Frontal cortex (tissue), 4 donors: ENCODE measurements around the gene RNF114. TPM values are rescaled to one million over a fixed set of nuclear protein-coding genes. Genes with fewer than 3 reads are reported as not detected.

Source experiments
- DNase-seq, 2 donors: peaks; one replicate each; pipeline ENCODE4 v3.0.0; 2012; ENCODE audit warnings: low spot score in 2 of 2
- FAIRE-seq: peaks from 2 replicates; lab custom pipeline; 2012; peaks lifted over from hg19 to GRCh38; lab: Jason Lieb, UNC
- total RNA-seq: library from RNA; depleted of rRNA; stranded (reverse); fragments of >200 nt; gene quantifications from one replicate; pipeline ENCODE4 v1.2.3, GENCODE V29; 2014
- donor health status: control.
- donor health status: control.
- donor health status: control.

The RNF114 gene
- total RNA-seq, 1 donor from 2014 or later = 31.0 TPM

- no peak for FAIRE-seq
These were observed 17.2 kb upstream of the RNF114 start for GRCh38 chr20:49919009-49919408.

GRCh38 chr20:49919461-49919860 is 16.7 kb upstream of the RNF114 start:
- FAIRE-seq = no peak
- DNase-seq = no peak

More at GRCh38 chr20:49919009-49919408, 17.2 kb upstream of the RNF114 start:
- DNase-seq = no peak

GRCh38 chr20:49924247-49924646 is 11.9 kb upstream of the RNF114 start:
- DNase-seq = no peak
- no peak for FAIRE-seq

GRCh38 chr20:49925901-49926454 is 10.2 kb upstream of the RNF114 start:
- FAIRE-seq = no peak
- no peak for DNase-seq

GRCh38 chr20:49928411-49929141 is 7.6 kb upstream of the RNF114 start:
- DNase-seq = peak; percentile 73 to 75
- no peak for FAIRE-seq

GRCh38 chr20:49929142-49929494 is 7.1 kb upstream of the RNF114 start:
- FAIRE-seq = no peak
- no peak for DNase-seq

GRCh38 chr20:49935746-49936152 is 448 bp upstream of the RNF114 start:
- FAIRE-seq = no peak
- DNase-seq = no peak

- DNase-seq = no peak
- FAIRE-seq = no peak
These were observed 1.1 kb downstream of the RNF114 start for GRCh38 chr20:49937027-49937929.

GRCh38 chr20:49938173-49939163 is 2.3 kb downstream of the RNF114 start:
- DNase-seq = no peak
- no peak for FAIRE-seq

- no peak for DNase-seq
- no peak for FAIRE-seq
These were observed 5.3 kb downstream of the RNF114 start for GRCh38 chr20:49941456-49941855.

- FAIRE-seq = no peak
- no peak for DNase-seq
These were observed 6.1 kb downstream of the RNF114 start for GRCh38 chr20:49942303-49942702.

- no peak for FAIRE-seq
These were observed 6.7 kb downstream of the RNF114 start for GRCh38 chr20:49942942-49943341.

GRCh38 chr20:49945306-49945700 is 9.1 kb downstream of the RNF114 start:
- DNase-seq = no peak
- FAIRE-seq = no peak

More at GRCh38 chr20:49942942-49943341, 6.7 kb downstream of the RNF114 start:
- DNase-seq = no peak

GRCh38 chr20:49945701-49946477 is 9.7 kb downstream of the RNF114 start:
- FAIRE-seq = no peak
- no peak for DNase-seq

GRCh38 chr20:49948178-49948577 is 12.0 kb downstream of the RNF114 start:
- DNase-seq = no peak
- FAIRE-seq = no peak

GRCh38 chr20:49948809-49949507 is 12.8 kb downstream of the RNF114 start:
- no peak for FAIRE-seq
- DNase-seq = no peak

GRCh38 chr20:49951151-49951550 is 15.0 kb downstream of the RNF114 start:
- FAIRE-seq (no peak), DNase-seq (no peak)

GRCh38 chr20:49955167-49955566 is 19.0 kb downstream of the RNF114 start:
- FAIRE-seq = no peak
- no peak for DNase-seq
